Adrenal gland (tissue), 5 donors: ENCODE data around the gene NR3C1.

ENCODE experiments used
- CTCF ChIP-seq, 6 experiments: fragments of 450-650 bp in 4 of 6; fragments of 200-600 bp in 2 of 6; sonication (generic) in 1 of 6; IDR thresholded peaks; 1 replicate in 5 of 6; 2 replicates in 1 of 6; pipeline versions ENCODE4 v1.5.1 to v1.8.0; 2016 to 2021; ENCODE audit warnings: antibody characterized with exemption in 6 of 6, mild to moderate bottlenecking in 2 of 6, moderate library complexity in 1 of 6
- POLR2A ChIP-seq, 2 donors: fragments of 450-650 bp; IDR thresholded peaks; one replicate each; pipeline ENCODE4 v1.6.1; 2017; ENCODE audit warnings: antibody characterized with exemption in 2 of 2, mild to moderate bottlenecking in 2 of 2, moderate library complexity in 1 of 2
- donor health status: DM: no; HTN: no; CAD: no.

GRCh38 chr5:143248822-143249579, 154.5 kb downstream of the NR3C1 start:
- TF ChIP-seq CTCF (IDR thresholded peaks at IDR 0.05) = no peak
- no peak for TF ChIP-seq POLR2A (IDR thresholded peaks at IDR 0.05)
